PC-9 (cell line): ENCODE results near the gene SLC24A4. TPM values are rescaled to one million over a fixed set of nuclear protein-coding genes. Genes with fewer than 3 reads are reported as not detected.
A peak's percentile ranks its signal among the peaks of the same experiment; 100 is the strongest.

ENCODE experiments used
- BruUV-seq: library from RNA; stranded (reverse); fragments of 400-500 nt; replicated peaks from 2 replicates; lab custom pipeline; 2021; lab: Mats Ljungman, UMichigan
- CTCF ChIA-PET: fragments of 300-600 bp; sonication (Branson Sonifier 250); formaldehyde crosslinking; loops from one replicate; lab custom pipeline; 2022; ENCODE audit warnings: antibody characterized with exemption; lab: Charles Lee
- POLR2A ChIA-PET: fragments of 300-600 bp; sonication (Branson Sonifier 250); formaldehyde crosslinking; loops from one replicate; lab custom pipeline; 2022; ENCODE audit warnings: antibody characterized with exemption; ENCODE audit not compliant: unreplicated experiment; lab: Charles Lee
- DNase-seq, 2 experiments: peaks; one replicate each; pipeline versions ENCODE4 v3.0.0 to v3.0.0-alpha.2; 2015 to 2022; ENCODE audit warnings: mixed read lengths in 1 of 2
- H2AFZ ChIP-seq: fragments of 200-600 bp; sonication (generic); 2 replicates; pipeline ENCODE4 v1.8.1; 2017; ENCODE audit warnings: antibody characterized with exemption
- H3F3A ChIP-seq: fragments of 200-600 bp; sonication (generic); 2 replicates; pipeline ENCODE4 v1.8.1; 2017; ENCODE audit warnings: antibody characterized with exemption, mild to moderate bottlenecking, low read depth; ENCODE audit not compliant: insufficient read depth
- H3K27ac ChIP-seq: fragments of 200-600 bp; sonication (generic); 2 replicates; pipeline ENCODE4 v1.6.1; 2016; ENCODE audit warnings: mixed run types
- H3K27me3 ChIP-seq: fragments of 200-600 bp; sonication (generic); 2 replicates; pipeline ENCODE4 v1.6.1; 2016; ENCODE audit warnings: low read depth, mixed run types; ENCODE audit not compliant: insufficient read depth
- H3K36me3 ChIP-seq: fragments of 200-600 bp; sonication (generic); 2 replicates; pipeline ENCODE4 v1.6.1; 2016; ENCODE audit warnings: low read depth, mixed run types
- H3K4me1 ChIP-seq: fragments of 200-600 bp; sonication (generic); replicated peaks from 2 replicates; pipeline ENCODE4 v1.6.1; 2016; ENCODE audit warnings: mixed run types; ENCODE audit not compliant: insufficient read depth
- H3K4me2 ChIP-seq: fragments of 200-600 bp; sonication (generic); 2 replicates; pipeline ENCODE4 v1.6.1; 2017; ENCODE audit warnings: mixed run types
- H3K4me3 ChIP-seq: fragments of 200-600 bp; sonication (generic); 2 replicates; pipeline ENCODE4 v1.6.1; 2016; ENCODE audit warnings: mixed run types
- H3K79me2 ChIP-seq: fragments of 200-600 bp; sonication (generic); 2 replicates; pipeline ENCODE4 v1.6.1; 2017; ENCODE audit warnings: low read depth, mixed run types
- H3K9me2 ChIP-seq: fragments of 200-600 bp; sonication (generic); 2 replicates; pipeline ENCODE4 v1.8.1; 2017; ENCODE audit warnings: mild to moderate bottlenecking; ENCODE audit not compliant: insufficient read depth
- H3K9me3 ChIP-seq: fragments of 200-600 bp; sonication (generic); 2 replicates; pipeline ENCODE4 v1.8.1; 2016; ENCODE audit warnings: low read depth; ENCODE audit not compliant: insufficient read depth
- H4K20me1 ChIP-seq: fragments of 200-600 bp; sonication (generic); 2 replicates; pipeline ENCODE4 v1.8.1; 2017; ENCODE audit not compliant: insufficient read depth
- CTCF ChIP-seq: fragments of 200-600 bp; sonication (generic); conservative IDR thresholded peaks from 2 replicates; pipeline ENCODE4 v1.6.1; 2017; ENCODE audit warnings: mixed run types, antibody characterized with exemption, mild to moderate bottlenecking, moderate library complexity
- EZH2 ChIP-seq: fragments of 200-600 bp; sonication (generic); IDR thresholded peaks from 2 replicates; pipeline ENCODE4 v1.8.0; 2017; ENCODE audit warnings: antibody characterized with exemption, low read depth
- intact Hi-C: fragments of 100-400 bp; cut with micrococcal nuclease; formaldehyde crosslinking; loops from one replicate; pipeline ENCODE4 v1.10.0; 2022; ENCODE audit not compliant: unreplicated experiment
- total RNA-seq: library from RNA; stranded (reverse); gene quantifications from 2 replicates; pipeline ENCODE4 v1.2.3, GENCODE V29; 2021

The SLC24A4 gene
- total RNA-seq, 1 experiment from 2014 or later, result not detected

GRCh38 chr14:92470215-92470614 lies 147.2 kb downstream of the SLC24A4 start:
- Histone ChIP-seq H4K20me1 (no peaks in the 10 kb centered on the region), H3K27ac (no peak overlapping the region), H3K27me3 (no peaks in the 10 kb centered on the region), H3K9me2 (no peaks in the 10 kb centered on the region), H3K4me1 (peaks cover 44% of the 10 kb centered on the region), H3K36me3 (no peaks in the 10 kb centered on the region), H3F3A (peaks cover 27% of the 10 kb centered on the region), H3K4me3 (no peak overlapping the region), H2AFZ (no peak overlapping the region), H3K4me2 (peak overlapping the region; percentile 11; the same call in 1 of the 2 replicates), H3K79me2 (no peaks in the 10 kb centered on the region), H3K9me3 (0 out of 2 replicates have a peak, but pooled peaks cover 4% of the 10 kb centered on the region)
- intact Hi-C loops, result loop anchor here (2.0 kb wide), 1 partner anchor 41 kb away; no protein-coding TSS in a partner anchor
- TF ChIP-seq CTCF (no peak), EZH2 (no peak)
- DNase-seq, result peak in 1 of 2 experiments; percentile 77
- CTCF ChIA-PET, result no interaction called here
- POLR2A ChIA-PET, result no interaction called here
- no TSS peak for BruUV-seq

- Histone ChIP-seq H3K79me2 (no peaks in the 10 kb centered on the region), H3K4me1 (peaks cover 44% of the 10 kb centered on the region), H3K9me3 (0 out of 2 replicates have a peak, but pooled peaks cover 4% of the 10 kb centered on the region), H3K4me2 (peak overlapping the region; percentile 11; the same call in 1 of the 2 replicates), H2AFZ (no peak overlapping the region), H3K4me3 (no peak overlapping the region), H3K9me2 (no peaks in the 10 kb centered on the region), H4K20me1 (no peaks in the 10 kb centered on the region), H3K27me3 (no peaks in the 10 kb centered on the region), H3F3A (peaks cover 27% of the 10 kb centered on the region), H3K27ac (no peak overlapping the region), H3K36me3 (no peaks in the 10 kb centered on the region)
- CTCF ChIA-PET, result no interaction called here
- intact Hi-C loops, result loop anchor here (2.0 kb wide), 1 partner anchor 40 kb away; no protein-coding TSS in a partner anchor
- no TSS peak for BruUV-seq
- TF ChIP-seq CTCF (no peak), EZH2 (no peak)
- POLR2A ChIA-PET, result no interaction called here
- no peak for DNase-seq
Measured at GRCh38 chr14:92470811-92471210, 147.8 kb downstream of the SLC24A4 start.

DNA sequence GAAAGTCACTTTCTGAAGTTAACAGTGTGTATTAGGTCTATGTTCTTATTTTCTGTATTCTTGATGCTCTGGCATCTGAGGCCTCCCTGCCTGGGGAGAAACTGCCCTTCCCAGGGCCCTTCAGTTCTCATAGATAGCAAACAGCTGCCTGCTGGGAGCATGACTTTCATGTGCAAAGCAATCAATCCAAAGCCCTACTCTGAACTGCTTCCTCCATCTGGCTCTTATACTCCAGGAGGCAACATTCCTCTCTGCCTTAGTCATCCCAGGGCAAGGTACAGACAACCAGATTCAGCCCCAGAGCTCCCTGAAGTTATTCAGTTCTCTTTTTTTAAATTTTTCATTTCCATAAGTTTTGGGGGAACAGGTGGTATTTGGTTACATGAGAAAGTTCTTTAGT lies 149.0 kb downstream of the SLC24A4 start:
- H3K9me2 ChIP-seq, result no peaks in the 10 kb centered on the region
- H3K36me3 ChIP-seq, result no peaks in the 10 kb centered on the region
- TF ChIP-seq CTCF (no peak), EZH2 (no peak)
- no TSS peak for BruUV-seq
- ChIA-PET CTCF (no interaction called here), POLR2A (no interaction called here)
- H3K9me3 ChIP-seq, result 0 out of 2 replicates have a peak, but pooled peaks cover under 1% of the 10 kb centered on the region
- peaks cover 44% of the 10 kb centered on the region for H3K4me1 ChIP-seq
- H3K27me3 ChIP-seq, result no peaks in the 10 kb centered on the region
- no peaks in the 10 kb centered on the region for H3K79me2 ChIP-seq
- peak overlapping the region; percentile 55 for H3K27ac ChIP-seq
- H3F3A ChIP-seq, result peaks cover 27% of the 10 kb centered on the region
- no peak overlapping the region for H2AFZ ChIP-seq
- H4K20me1 ChIP-seq, result no peaks in the 10 kb centered on the region
- peak; percentile 53 to 90 for DNase-seq
- no peak overlapping the region for H3K4me3 ChIP-seq
- intact Hi-C loops, result loop anchor here (1.0 to 2.0 kb wide), 3 partner anchors 31 to 93 kb away; no protein-coding TSS in a partner anchor
- H3K4me2 ChIP-seq, result peak overlapping the region; percentile 35
